Measurements from ENCODE around the gene GDPD5. TPM values are rescaled to one million over a fixed set of nuclear protein-coding genes. Genes with fewer than 3 reads are reported as not detected.
A peak's percentile ranks its signal among the peaks of the same experiment; 100 is the strongest.

The GDPD5 gene
- total and polyA plus RNA-seq, 9 of the 15 experiments (the other 6 are each of a cell fraction or from before 2014, with no cell fraction given) = 0.32 to 27.3 (median 8.0) TPM

DNA sequence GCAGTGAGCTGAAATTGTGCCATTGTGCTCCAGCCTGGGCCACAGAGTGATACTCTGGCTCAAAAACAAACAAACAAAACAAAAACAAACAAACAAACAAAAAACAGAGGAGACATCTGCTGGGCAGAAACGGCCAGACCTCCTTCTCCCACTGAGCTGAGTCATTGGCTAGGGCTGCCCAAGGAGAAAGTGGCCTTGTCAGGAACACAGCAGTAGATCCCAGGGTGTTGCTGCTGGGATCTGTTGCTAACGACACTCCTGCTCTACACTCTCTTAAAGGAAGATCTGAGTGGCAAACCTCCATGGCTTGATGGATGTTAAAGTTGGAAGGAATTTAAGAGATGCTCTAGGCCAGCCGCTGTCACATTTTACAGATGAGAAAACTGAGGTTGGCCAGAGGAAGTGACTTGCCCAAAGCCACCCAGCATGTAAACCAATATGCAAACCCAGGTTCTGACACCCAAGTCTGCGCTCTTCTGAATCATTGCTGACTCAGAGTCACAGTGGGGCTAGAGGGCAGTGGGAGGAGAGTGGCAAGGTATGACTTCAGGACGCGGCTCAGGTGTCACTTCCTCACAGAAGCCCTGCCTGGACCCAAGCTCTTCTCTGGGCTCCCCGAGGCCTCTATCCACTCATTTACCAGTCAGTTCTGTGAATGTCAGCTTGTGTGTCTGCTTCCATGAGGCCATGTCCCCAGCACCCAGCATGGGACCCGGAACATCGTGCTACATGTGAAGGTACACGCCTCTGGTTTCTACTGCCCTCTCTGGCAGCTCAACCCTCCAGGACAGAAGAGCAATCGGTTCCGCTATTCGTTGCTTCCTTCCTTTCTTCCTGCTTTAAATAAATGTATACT, 11.3 kb upstream of the GDPD5 start (continued):
- TF ChIP-seq HNRNPH1 (optimal IDR thresholded peaks at IDR 0.05; ENCODE audit: low read depth, low read length) = no peak
- TF ChIP-seq TSC22D4 (tag; IDR thresholded peaks at IDR 0.05) = no peak
- peak; percentile 79 for TF ChIP-seq ZNF316 (IDR thresholded peaks at IDR 0.05)
- TF ChIP-seq BACH1 (tag; IDR thresholded peaks at IDR 0.05) = no peak
- no peak for TF ChIP-seq MYBL2 (IDR thresholded peaks at IDR 0.05; ENCODE audit: low read depth)
- no peak for TF ChIP-seq MYBL2 (CRISPR knock-in tag; IDR thresholded peaks at IDR 0.05; ENCODE audit: borderline replicate concordance)
- TF ChIP-seq TSHZ1 (CRISPR knock-in tag; IDR thresholded peaks at IDR 0.05) = no peak
- peak; percentile 36 to 46; a peak in 3 of 4 replicates for TF ChIP-seq MNT (conservative IDR thresholded peaks at IDR 0.05)
- TF ChIP-seq, protein P1, sequence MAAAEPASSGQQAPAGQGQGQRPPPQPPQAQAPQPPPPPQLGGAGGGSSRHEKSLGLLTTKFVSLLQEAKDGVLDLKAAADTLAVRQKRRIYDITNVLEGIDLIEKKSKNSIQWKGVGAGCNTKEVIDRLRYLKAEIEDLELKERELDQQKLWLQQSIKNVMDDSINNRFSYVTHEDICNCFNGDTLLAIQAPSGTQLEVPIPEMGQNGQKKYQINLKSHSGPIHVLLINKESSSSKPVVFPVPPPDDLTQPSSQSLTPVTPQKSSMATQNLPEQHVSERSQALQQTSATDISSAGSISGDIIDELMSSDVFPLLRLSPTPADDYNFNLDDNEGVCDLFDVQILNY (CRISPR knock-in tag; IDR thresholded peaks at IDR 0.05) = no peak
- no peak for TF ChIP-seq TFAM (CRISPR knock-in tag; conservative IDR thresholded peaks at IDR 0.05)
- TF ChIP-seq, protein P2, sequence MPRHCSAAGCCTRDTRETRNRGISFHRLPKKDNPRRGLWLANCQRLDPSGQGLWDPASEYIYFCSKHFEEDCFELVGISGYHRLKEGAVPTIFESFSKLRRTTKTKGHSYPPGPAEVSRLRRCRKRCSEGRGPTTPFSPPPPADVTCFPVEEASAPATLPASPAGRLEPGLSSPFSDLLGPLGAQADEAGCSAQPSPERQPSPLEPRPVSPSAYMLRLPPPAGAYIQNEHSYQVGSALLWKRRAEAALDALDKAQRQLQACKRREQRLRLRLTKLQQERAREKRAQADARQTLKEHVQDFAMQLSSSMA (CRISPR knock-in tag; IDR thresholded peaks at IDR 0.05) = no peak
- TF ChIP-seq LCOR (CRISPR knock-in tag; IDR thresholded peaks at IDR 0.05) = no peak
- no peak for TF ChIP-seq ZNF134 (CRISPR knock-in tag; conservative IDR thresholded peaks at IDR 0.05)
- TF ChIP-seq POLR2A (conservative IDR thresholded peaks at IDR 0.05) = 0 out of 2 replicates have a peak, but pooled peaks have one; percentile 35
- TF ChIP-seq ETV5 (CRISPR knock-in tag; IDR thresholded peaks at IDR 0.05; ENCODE audit: low read depth) = no peak
- TF ChIP-seq ZNF217 (CRISPR knock-in tag; IDR thresholded peaks at IDR 0.05) = no peak
- TF ChIP-seq HMG20A (CRISPR knock-in tag; conservative IDR thresholded peaks at IDR 0.05) = no peak
- no peak for TF ChIP-seq LEF1 (IDR thresholded peaks at IDR 0.05)
- TF ChIP-seq HDAC3 (IDR thresholded peaks at IDR 0.05; ENCODE audit: borderline replicate concordance, partially characterized antibody) = no peak
- TF ChIP-seq ZNF717 (CRISPR knock-in tag; IDR thresholded peaks at IDR 0.05) = no peak
- TF ChIP-seq NR3C1 (CRISPR knock-in tag; IDR thresholded peaks at IDR 0.05) = 0 out of 2 replicates have a peak, but pooled peaks have one; percentile 42
- no peak for TF ChIP-seq SIN3A (IDR thresholded peaks at IDR 0.05; ENCODE audit: borderline replicate concordance in 2 of 2, control insufficient read depth in 1 of 2, low read depth in 2 of 2, low read length in 2 of 2)
- TF ChIP-seq ZBED1 (IDR thresholded peaks at IDR 0.05) = no peak
- TF ChIP-seq RBM17 (IDR thresholded peaks at IDR 0.05; ENCODE audit: borderline replicate concordance, low read depth, low read length) = no peak
